Transverse colon (tissue), 4 donors: Measurements from ENCODE around the gene BDKRB1. TPM values are rescaled to one million over a fixed set of nuclear protein-coding genes. Genes with fewer than 3 reads are reported as not detected.

ENCODE experiments used
- DNase-seq: peaks from one replicate; pipeline ENCODE4 v3.0.0-alpha.2; 2019
- H3K27ac ChIP-seq, 4 donors: fragments of 200-600 bp; sonication (generic); 2 replicates each; pipeline ENCODE4 v1.5.1; 2016 to 2018; ENCODE audit warnings: inconsistent platforms in 4 of 4
- H3K27me3 ChIP-seq: fragments of 200-600 bp; sonication (generic); 2 replicates; pipeline ENCODE4 v1.5.1; 2017; ENCODE audit warnings: inconsistent platforms
- H3K36me3 ChIP-seq, 4 donors: fragments of 200-600 bp; sonication (generic); 2 replicates each; pipeline ENCODE4 v1.5.1; 2017 to 2019; ENCODE audit warnings: inconsistent platforms in 4 of 4
- H3K4me1 ChIP-seq, 4 donors: fragments of 200-600 bp; sonication (generic); 2 replicates each; pipeline ENCODE4 v1.5.1; 2017 to 2020; ENCODE audit warnings: inconsistent platforms in 4 of 4
- H3K4me3 ChIP-seq, 4 donors: fragments of 200-600 bp; sonication (generic); 1 replicate in 1 of 4; 2 replicates in 3 of 4; pipeline versions ENCODE4 v1.5.1 to v1.6.1; 2017 to 2019; ENCODE audit warnings: inconsistent platforms in 4 of 4
- H3K9me3 ChIP-seq, 2 donors: fragments of 200-600 bp; sonication (generic); 2 replicates each; pipeline ENCODE4 v1.5.1; 2017 to 2019; ENCODE audit warnings: inconsistent platforms in 2 of 2
- EP300 ChIP-seq: sonication (generic); formaldehyde crosslinking; IDR thresholded peaks from one replicate; pipeline ENCODE4 v1.6.1; 2017; ENCODE audit warnings: antibody characterized with exemption, low read depth
- POLR2A ChIP-seq: fragments of 450-650 bp; IDR thresholded peaks from one replicate; pipeline ENCODE4 v1.6.1; 2016; ENCODE audit warnings: antibody characterized with exemption, mild to moderate bottlenecking, moderate library complexity
- POLR2AphosphoS5 ChIP-seq, 3 donors: sonication (generic); formaldehyde crosslinking; IDR thresholded peaks; one replicate each; pipeline ENCODE4 v1.6.1; 2016; ENCODE audit warnings: antibody characterized with exemption in 3 of 3
- WGBS, 2 donors: methylation state at CpG; one replicate each; pipeline ENCODE4 v1.1.5; 2018; ENCODE audit warnings: low coverage in 1 of 2; 5-methylcytosine and 5-hydroxymethylcytosine counted together
- in situ Hi-C, 4 donors: fragments of 200-750 bp; cut with MboI; loops; one replicate each; pipeline versions ENCODE4 v1.15.0 to v1.15.1; 2017; ENCODE audit warnings: low sequenced_read_pairs in 3 of 4, low pct_ligation_motif_present in 1 of 4, low pct_unique_long_range_greater_than_20kb in 1 of 4
- intact Hi-C: fragments of 100-400 bp; cut with DNase I; formaldehyde crosslinking; loops from one replicate; pipeline ENCODE4 v1.15.1; 2023; ENCODE audit warnings: low total_unique reads
- total RNA-seq, 4 donors: library from RNA; depleted of rRNA; stranded (reverse); fragments of >200 nt; gene quantifications; one replicate each; pipeline ENCODE4 v1.1.0, GENCODE V29; 2016
- TF ChIP-seq, protein P1 (sequence below), 5 experiments: fragments of 200-600 bp in 3 of 5; fragments of 450-650 bp in 2 of 5; sonication (generic) in 3 of 5; IDR thresholded peaks; 1 replicate in 2 of 5; 2 replicates in 3 of 5; pipeline ENCODE4 v1.5.1; 2016 to 2017; ENCODE audit warnings: antibody characterized with exemption in 5 of 5, inconsistent platforms in 3 of 5, mild to moderate bottlenecking in 2 of 5, moderate library complexity in 1 of 5

The BDKRB1 gene
- total RNA-seq, 4 donors from 2014 or later: 1.1 to 4.4 (median 2.3) TPM

DNA sequence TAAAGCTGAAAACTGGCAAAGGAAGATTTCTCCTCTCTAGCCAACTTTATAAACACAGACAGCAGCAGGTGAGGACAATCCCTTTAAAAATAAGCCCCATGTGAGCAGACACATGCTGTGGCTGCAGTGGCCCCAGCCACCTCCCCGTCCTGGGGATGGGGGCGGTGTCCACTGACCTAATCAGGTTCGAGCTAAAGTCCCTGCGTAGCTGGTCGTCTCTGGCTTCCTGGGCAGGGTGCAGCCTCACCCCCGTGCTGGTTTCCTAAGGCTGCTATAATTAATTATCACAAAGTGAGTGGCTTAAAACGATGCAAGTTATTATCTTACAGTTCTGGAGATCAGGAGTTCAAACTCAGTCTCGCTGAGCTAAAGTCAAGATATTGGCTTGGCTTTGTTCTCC is 1.0 kb downstream of the BDKRB1 start:
- no peak for DNase-seq
- Histone ChIP-seq H3K4me3 (no peak overlapping the region), H3K27ac (peak overlapping the region in 2 of 4 donors; percentile 76 to 82), H3K27me3 (no peaks in the 10 kb centered on the region), H3K36me3 (no peaks in the 10 kb centered on the region), H3K4me1 (peaks cover 3 to 26% (median 9%) of the 10 kb centered on the region in 4 donors), H3K9me3 (no peaks in the 10 kb centered on the region)
- WGBS, 2 donors: 74 to 80% methylated on average over 1 to 8 of the region's 8 CpGs
- in situ Hi-C loops (no loop called here), intact Hi-C loops (no loop called here)
- no peak for TF ChIP-seq POLR2A
- TF ChIP-seq EP300: no peak
- TF ChIP-seq, protein P1, sequence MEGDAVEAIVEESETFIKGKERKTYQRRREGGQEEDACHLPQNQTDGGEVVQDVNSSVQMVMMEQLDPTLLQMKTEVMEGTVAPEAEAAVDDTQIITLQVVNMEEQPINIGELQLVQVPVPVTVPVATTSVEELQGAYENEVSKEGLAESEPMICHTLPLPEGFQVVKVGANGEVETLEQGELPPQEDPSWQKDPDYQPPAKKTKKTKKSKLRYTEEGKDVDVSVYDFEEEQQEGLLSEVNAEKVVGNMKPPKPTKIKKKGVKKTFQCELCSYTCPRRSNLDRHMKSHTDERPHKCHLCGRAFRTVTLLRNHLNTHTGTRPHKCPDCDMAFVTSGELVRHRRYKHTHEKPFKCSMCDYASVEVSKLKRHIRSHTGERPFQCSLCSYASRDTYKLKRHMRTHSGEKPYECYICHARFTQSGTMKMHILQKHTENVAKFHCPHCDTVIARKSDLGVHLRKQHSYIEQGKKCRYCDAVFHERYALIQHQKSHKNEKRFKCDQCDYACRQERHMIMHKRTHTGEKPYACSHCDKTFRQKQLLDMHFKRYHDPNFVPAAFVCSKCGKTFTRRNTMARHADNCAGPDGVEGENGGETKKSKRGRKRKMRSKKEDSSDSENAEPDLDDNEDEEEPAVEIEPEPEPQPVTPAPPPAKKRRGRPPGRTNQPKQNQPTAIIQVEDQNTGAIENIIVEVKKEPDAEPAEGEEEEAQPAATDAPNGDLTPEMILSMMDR (IDR thresholded peaks at IDR 0.05): no peak
- no peak for TF ChIP-seq POLR2AphosphoS5 (IDR thresholded peaks at IDR 0.05)

DNA sequence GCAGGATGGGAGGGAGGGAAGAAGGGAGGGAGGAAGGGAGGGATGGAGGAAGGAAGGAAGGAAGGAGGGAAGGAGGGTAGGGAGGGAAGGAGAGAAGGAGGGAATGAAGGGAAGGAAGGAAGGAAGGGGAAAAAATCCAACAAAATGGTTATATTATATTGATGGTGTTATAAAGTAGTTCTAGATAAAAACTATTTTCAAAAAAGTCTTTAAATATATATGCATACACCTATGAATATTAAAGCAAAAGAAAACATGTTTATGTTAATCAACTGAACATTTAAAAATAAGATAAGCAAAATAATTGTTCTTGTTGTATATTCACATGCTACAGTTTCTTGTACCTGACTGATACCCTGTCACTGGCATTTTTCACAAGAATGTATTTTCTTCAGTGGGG is 1.9 kb downstream of the BDKRB1 start:
- in situ Hi-C loops (no loop called here), intact Hi-C loops (no loop called here)
- Histone ChIP-seq H3K4me1 (peaks cover under 1 to 23% (median 7%) of the 10 kb centered on the region in 4 donors), H3K27ac (no peak overlapping the region), H3K4me3 (no peak overlapping the region), H3K9me3 (no peaks in the 10 kb centered on the region), H3K36me3 (no peaks in the 10 kb centered on the region), H3K27me3 (no peaks in the 10 kb centered on the region)
- no peak for DNase-seq
- no peak for TF ChIP-seq EP300
- TF ChIP-seq, protein P1 (IDR thresholded peaks at IDR 0.05): no peak
- no peak for TF ChIP-seq POLR2AphosphoS5 (IDR thresholded peaks at IDR 0.05)
- no peak for TF ChIP-seq POLR2A

DNA sequence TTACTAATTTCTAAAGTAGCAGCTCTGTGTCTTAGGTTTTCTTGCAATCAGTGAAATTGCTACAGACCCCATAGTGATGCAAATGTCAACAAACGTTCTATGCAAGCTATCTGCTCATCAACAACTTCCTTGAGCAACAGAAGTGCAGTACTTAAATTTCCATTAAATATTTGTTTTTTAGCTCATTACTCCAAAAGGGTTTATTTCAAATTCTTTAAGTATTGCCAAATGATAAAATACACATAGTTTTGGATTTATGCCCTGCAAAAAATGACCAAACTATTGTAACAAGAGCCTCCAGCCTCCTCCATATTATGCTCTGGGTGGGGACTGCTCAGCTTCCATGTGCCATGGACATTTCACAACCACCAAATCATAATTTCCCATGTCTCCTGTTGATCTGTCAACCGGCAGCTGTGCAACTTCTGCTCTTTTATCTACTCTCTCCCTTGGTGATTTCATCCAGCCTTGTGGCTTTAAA is 4.4 kb downstream of the BDKRB1 start:
- DNase-seq: no peak
- in situ Hi-C loops: no loop called here

DNA sequence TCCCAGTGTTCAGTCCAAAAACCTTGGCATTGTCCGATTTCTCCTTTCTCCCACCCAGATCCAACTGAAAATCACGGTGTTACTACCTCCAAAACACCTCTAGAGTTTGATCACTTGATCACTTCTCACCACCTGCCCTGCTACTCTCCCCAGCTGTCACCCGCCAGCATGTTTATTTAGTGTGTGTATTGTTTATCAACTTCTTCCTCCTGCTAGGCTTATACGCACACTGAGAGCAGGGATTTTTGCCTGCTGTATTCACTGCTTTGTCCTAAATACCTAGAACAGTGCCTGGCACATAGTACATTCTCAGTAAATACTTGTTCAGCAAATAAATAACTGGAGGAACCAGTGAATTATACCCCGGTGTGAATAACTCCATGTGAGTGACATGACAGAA is 5.0 kb downstream of the BDKRB1 start:
- Histone ChIP-seq H3K36me3 (no peaks in the 10 kb centered on the region), H3K27ac (peak overlapping the region in 1 of 4 donors; percentile 6), H3K4me3 (no peak overlapping the region), H3K9me3 (no peaks in the 10 kb centered on the region), H3K27me3 (no peaks in the 10 kb centered on the region), H3K4me1 (peaks cover 0 to 18% (median 4%) of the 10 kb centered on the region in 4 donors)
- intact Hi-C loops: loop anchor here (10.0 kb wide), 1 partner anchor 236 kb away; no protein-coding TSS in a partner anchor
- TF ChIP-seq, protein P1 (IDR thresholded peaks at IDR 0.05): no peak
- TF ChIP-seq POLR2AphosphoS5 (IDR thresholded peaks at IDR 0.05): peak in 1 of 3 donors; percentile 15
- TF ChIP-seq EP300: no peak
- no peak for TF ChIP-seq POLR2A
- 36 to 44% methylated on average over 4 to 5 of the region's 5 CpGs for WGBS, 2 donors
- no peak for DNase-seq
- in situ Hi-C loops: no loop called here

More for the DNA sequence above, 4.4 kb downstream of the BDKRB1 start:
- WGBS, 2 donors: 43 to 71% methylated on average over 2 of the region's 2 CpGs
- H3K9me3 ChIP-seq: no peaks in the 10 kb centered on the region
- H3K4me3 ChIP-seq: no peak overlapping the region
- peaks cover 0 to 24% (median 4%) of the 10 kb centered on the region in 4 donors for H3K4me1 ChIP-seq
- intact Hi-C loops: loop anchor here (10.0 kb wide), 1 partner anchor 236 kb away; no protein-coding TSS in a partner anchor
- no peak overlapping the region for H3K27ac ChIP-seq
- no peaks in the 10 kb centered on the region for H3K27me3 ChIP-seq
- H3K36me3 ChIP-seq: no peaks in the 10 kb centered on the region
- TF ChIP-seq POLR2AphosphoS5 (IDR thresholded peaks at IDR 0.05) (peak in 1 of 3 donors; percentile 28), EP300 (no peak), POLR2A (no peak)
- TF ChIP-seq, protein P1 (IDR thresholded peaks at IDR 0.05): no peak
